Epithelial cell of esophagus (primary cell): Measurements from ENCODE around the gene PHF5A.

ENCODE experiments used
- DNase-seq: peaks from one replicate; pipeline ENCODE4 v3.0.0; 2010; ENCODE audit warnings: low read depth
- H3K4me3 ChIP-seq: 2 replicates; pipeline ENCODE4 v1.5.1; 2011; ENCODE audit warnings: mild to moderate bottlenecking, low read length, control low read depth
- TF ChIP-seq, protein P1 (sequence below): IDR thresholded peaks from 2 replicates; pipeline ENCODE4 v1.5.1; 2011; ENCODE audit warnings: low read depth, mild to moderate bottlenecking, low read length, control low read depth, inconsistent platforms; ENCODE audit not compliant: insufficient read depth; ENCODE audit errors: missing control alignments

Gene PHF5A

DNA sequence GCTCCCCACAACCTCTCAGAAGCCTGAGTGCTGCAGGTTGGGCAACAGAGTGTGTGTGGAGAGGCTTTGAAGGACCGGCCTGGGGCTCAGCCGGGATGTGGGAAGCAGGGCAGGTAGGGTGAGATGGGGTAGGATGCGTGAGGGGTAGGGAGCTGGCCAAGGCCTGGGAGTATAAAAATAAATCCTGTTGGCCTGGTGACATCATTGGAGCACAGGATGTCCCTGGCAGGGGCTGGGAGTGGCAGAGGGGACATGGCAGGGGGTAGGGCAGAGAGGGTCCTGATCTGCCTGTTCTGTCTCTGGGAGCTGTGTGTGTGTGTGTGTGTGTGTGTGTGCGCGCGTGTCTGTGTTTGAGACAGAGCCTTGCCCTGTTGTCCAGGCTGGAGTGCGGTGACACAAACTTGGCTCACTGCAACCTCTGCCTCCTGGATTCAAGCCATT is 58.2 kb downstream of the PHF5A start:
- no peak for DNase-seq
- TF ChIP-seq, protein P1, sequence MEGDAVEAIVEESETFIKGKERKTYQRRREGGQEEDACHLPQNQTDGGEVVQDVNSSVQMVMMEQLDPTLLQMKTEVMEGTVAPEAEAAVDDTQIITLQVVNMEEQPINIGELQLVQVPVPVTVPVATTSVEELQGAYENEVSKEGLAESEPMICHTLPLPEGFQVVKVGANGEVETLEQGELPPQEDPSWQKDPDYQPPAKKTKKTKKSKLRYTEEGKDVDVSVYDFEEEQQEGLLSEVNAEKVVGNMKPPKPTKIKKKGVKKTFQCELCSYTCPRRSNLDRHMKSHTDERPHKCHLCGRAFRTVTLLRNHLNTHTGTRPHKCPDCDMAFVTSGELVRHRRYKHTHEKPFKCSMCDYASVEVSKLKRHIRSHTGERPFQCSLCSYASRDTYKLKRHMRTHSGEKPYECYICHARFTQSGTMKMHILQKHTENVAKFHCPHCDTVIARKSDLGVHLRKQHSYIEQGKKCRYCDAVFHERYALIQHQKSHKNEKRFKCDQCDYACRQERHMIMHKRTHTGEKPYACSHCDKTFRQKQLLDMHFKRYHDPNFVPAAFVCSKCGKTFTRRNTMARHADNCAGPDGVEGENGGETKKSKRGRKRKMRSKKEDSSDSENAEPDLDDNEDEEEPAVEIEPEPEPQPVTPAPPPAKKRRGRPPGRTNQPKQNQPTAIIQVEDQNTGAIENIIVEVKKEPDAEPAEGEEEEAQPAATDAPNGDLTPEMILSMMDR, result no peak
- no peak overlapping the region for H3K4me3 ChIP-seq
